GM12878 (cell line): ENCODE results near the gene TNNT3. TPM values are rescaled to one million over a fixed set of nuclear protein-coding genes. Genes with fewer than 3 reads are reported as not detected.

Experiments
- ATAC-seq: fragments of 200-7000 bp; cut with Tn5 transposase; 3 replicates; pipeline ENCODE4 v1.9.1; 2020; ENCODE audit warnings: mild to moderate bottlenecking, moderate library complexity
- BruUV-seq: library from RNA; stranded (reverse); fragments of 400-500 nt; replicated peaks from 2 replicates; lab custom pipeline; 2021; lab: Mats Ljungman, UMichigan
- CTCF ChIA-PET: fragments of 300-600 bp; sonication (Branson Sonifier 250); formaldehyde crosslinking; extraction: SDS; loops from one replicate; lab custom pipeline; 2021; ENCODE audit warnings: inconsistent platforms; lab: Yijun Ruan, JAX
- POLR2A ChIA-PET: fragments of 350-600 bp; formaldehyde crosslinking; extraction: SDS; loops from one replicate; lab custom pipeline; 2021; ENCODE audit warnings: inconsistent platforms; lab: Charles Lee
- RAD21 ChIA-PET: fragments of 300-600 bp; sonication (Branson Sonifier 250); formaldehyde crosslinking; loops from one replicate; lab custom pipeline; 2023; ENCODE audit warnings: antibody characterized with exemption; ENCODE audit not compliant: unreplicated experiment; lab: Charles Lee
- SMC1A ChIA-PET: fragments of 300-600 bp; sonication (Branson Sonifier 250); formaldehyde crosslinking; loops from one replicate; lab custom pipeline; 2023; ENCODE audit not compliant: unreplicated experiment, uncharacterized antibody; lab: Charles Lee
- DNase-seq: peaks from one replicate; pipeline ENCODE4 v3.0.0-alpha.2; 2011; ENCODE audit warnings: low read depth, low spot score
- FAIRE-seq: peaks from 3 replicates; lab custom pipeline; 2011; peaks lifted over from hg19 to GRCh38; lab: Jason Lieb, UNC
- H2AFZ ChIP-seq: 2 replicates; pipeline ENCODE4 v1.6.0; 2011; ENCODE audit warnings: low read depth, low read length, control low read depth; ENCODE audit not compliant: control insufficient read depth
- H3K27ac ChIP-seq: 2 replicates; pipeline ENCODE4 v1.5.1; 2011; ENCODE audit warnings: control low read depth; ENCODE audit not compliant: control insufficient read depth, insufficient read depth
- H3K27me3 ChIP-seq, 2 experiments: replicated peaks in 1 of 2; 2 replicates each; pipeline versions ENCODE4 v1.6.0 to v1.6.1; 2011; ENCODE audit warnings: low read length in 1 of 2; ENCODE audit not compliant: control insufficient read depth in 2 of 2, insufficient read depth in 2 of 2
- H3K36me3 ChIP-seq, 2 experiments: 2 replicates each; pipeline ENCODE4 v1.5.1; 2011; ENCODE audit warnings: low read length in 1 of 2; ENCODE audit not compliant: control insufficient read depth in 2 of 2, insufficient read depth in 2 of 2
- H3K4me1 ChIP-seq: 2 replicates; pipeline ENCODE4 v1.6.1; 2011; ENCODE audit warnings: mild to moderate bottlenecking, low read length, moderate library complexity, mixed read lengths; ENCODE audit not compliant: control insufficient read depth, insufficient read depth
- H3K4me2 ChIP-seq: 2 replicates; pipeline ENCODE4 v1.6.0; 2011; ENCODE audit warnings: control low read depth; ENCODE audit not compliant: control insufficient read depth, insufficient read depth
- H3K4me3 ChIP-seq: fragments of 200-600 bp; sonication (generic); 2 replicates; pipeline ENCODE4 v1.5.1; 2016
- H3K79me2 ChIP-seq: 2 replicates; pipeline ENCODE4 v1.6.0; 2011; ENCODE audit warnings: low read length; ENCODE audit not compliant: control insufficient read depth, insufficient read depth
- H3K9ac ChIP-seq: 2 replicates; pipeline ENCODE4 v1.8.0; 2011; ENCODE audit warnings: low read length, control low read depth, mixed read lengths; ENCODE audit not compliant: control insufficient read depth, insufficient read depth
- H3K9me3 ChIP-seq: replicated peaks from 3 replicates; pipeline ENCODE4 v1.5.1; 2011; ENCODE audit warnings: mild to moderate bottlenecking, low read length; ENCODE audit not compliant: control insufficient read depth, insufficient read depth
- H4K20me1 ChIP-seq: 2 replicates; pipeline ENCODE4 v1.6.0; 2011; ENCODE audit not compliant: control insufficient read depth, insufficient read depth
- ATF2 ChIP-seq: IDR thresholded peaks from 2 replicates; pipeline ENCODE4 v1.6.1; 2012; ENCODE audit warnings: low read length, inconsistent platforms
- ELK1 ChIP-seq: IDR thresholded peaks from 2 replicates; pipeline ENCODE4 v1.6.1; 2012; ENCODE audit warnings: low read depth, low read length, improper control_type of control experiment
- IRF4 ChIP-seq: IDR thresholded peaks from 2 replicates; pipeline ENCODE4 v1.6.1; 2011; ENCODE audit warnings: low read depth, low read length
- JUNB ChIP-seq: IDR thresholded peaks from 2 replicates; pipeline ENCODE4 v1.6.1; 2016; ENCODE audit warnings: antibody characterized with exemption, mild to moderate bottlenecking
- PAX8 ChIP-seq: fragments of 450-650 bp; IDR thresholded peaks from 2 replicates; pipeline ENCODE4 v1.6.1; 2017; ENCODE audit warnings: mild to moderate bottlenecking, moderate library complexity
- SUZ12 ChIP-seq: fragments of 200-600 bp; sonication (generic); IDR thresholded peaks from one replicate; pipeline ENCODE4 v1.6.1; 2018; ENCODE audit warnings: antibody characterized with exemption, mild to moderate bottlenecking; ENCODE audit not compliant: unreplicated experiment
- USF1 ChIP-seq: IDR thresholded peaks from 2 replicates; pipeline ENCODE4 v1.6.1; 2011; ENCODE audit warnings: borderline replicate concordance, low read depth, mild to moderate bottlenecking, moderate library complexity, mixed read lengths, low read length; ENCODE audit not compliant: insufficient read depth; ENCODE audit errors: extremely low read length
- ZNF24 ChIP-seq: fragments of 450-650 bp; IDR thresholded peaks from 2 replicates; pipeline ENCODE4 v1.6.1; 2017; ENCODE audit warnings: antibody characterized with exemption, mild to moderate bottlenecking
- WGBS: methylation state at CpG from one replicate; pipeline ENCODE4 v1.1.6; 2016; ENCODE audit warnings: low lambda C conversion rate; ENCODE audit not compliant: insufficient replicate concordance, insufficient coverage; ENCODE audit errors: missing lambda C conversion rate; 5-methylcytosine and 5-hydroxymethylcytosine counted together
- in situ Hi-C: fragments of 300-500 bp; cut with MboI; formaldehyde crosslinking; loops from 9 replicates; pipeline ENCODE4 v1.14.3; 2018; ENCODE audit warnings: mixed read lengths
- intact Hi-C: fragments of 100-400 bp; cut with micrococcal nuclease; formaldehyde crosslinking; loops from one replicate; pipeline ENCODE4 v1.14.2; 2022; ENCODE audit not compliant: unreplicated experiment
- polyA plus RNA-seq, 11 experiments: library from polyadenylated mRNA; depleted of rRNA in 4 of 11; unstranded in 6 of 11; stranded (reverse) in 5 of 11; fragments of >200 nt; fragmentation: Nextera tagmentation in 4 of 11; fragmentation: Illumina TruSeq in 1 of 11; extraction: Ambion mirVana in 4 of 11; extraction: Trizol in 1 of 11; gene quantifications; 1 replicate in 1 of 11; 2 replicates in 10 of 11; pipeline versions ENCODE4 v1.2.1 to v1.2.3, GENCODE V29; 2011 to 2016; ENCODE audit warnings: inconsistent platforms in 2 of 11, missing spikeins in 2 of 11, low read depth in 1 of 11
- total RNA-seq, 4 experiments: library from RNA; depleted of rRNA in 3 of 4; stranded (reverse); fragments of >200 nt in 3 of 4; fragmentation: Illumina TruSeq in 1 of 4; extraction: Trizol in 1 of 4; gene quantifications; 2 replicates each; pipeline versions ENCODE4 v1.2.1 to v1.2.3, GENCODE V29; 2013 to 2021

TNNT3 gene
- total and polyA plus RNA-seq, 10 of the 15 experiments (the other 5 are each of a cell fraction or from before 2014, with no cell fraction given) = 0.40 to 0.50 TPM; not detected in 8

GRCh38 chr11:1920128-1920908 is 815 bp downstream of the TNNT3 start:
- ChIA-PET RAD21 (no interaction called here), SMC1A (no interaction called here), CTCF (interaction anchor here (1.1 kb wide), 1 partner anchor 72 kb away, joined by 4 read pairs; no protein-coding TSS in a partner anchor), POLR2A (no interaction called here)
- TF ChIP-seq SUZ12 (no peak), ATF2 (no peak)
- no peaks in the 10 kb centered on the region for H3K27me3 ChIP-seq
- DNase-seq (no peak), FAIRE-seq (no peak), ATAC-seq (no peak)
- H3K4me2 ChIP-seq = no peak overlapping the region
- in situ Hi-C loops (no loop called here), intact Hi-C loops (no loop called here)
- no peak overlapping the region for H3K9ac ChIP-seq
- no TSS peak for BruUV-seq
- H3K4me1 ChIP-seq = no peaks in the 10 kb centered on the region
- no peak overlapping the region for H3K27ac ChIP-seq
- no peaks in the 10 kb centered on the region for H3K36me3 ChIP-seq
- 54% methylated on average over 23 of the region's 25 CpGs for WGBS
- no peaks in the 10 kb centered on the region for H4K20me1 ChIP-seq
- no peaks in the 10 kb centered on the region for H3K79me2 ChIP-seq
- no peak overlapping the region for H3K4me3 ChIP-seq
- H3K9me3 ChIP-seq = no peaks in the 10 kb centered on the region
- H2AFZ ChIP-seq = no peak overlapping the region

- Histone ChIP-seq H3K4me2 (no peak overlapping the region), H4K20me1 (no peaks in the 10 kb centered on the region), H3K79me2 (no peaks in the 10 kb centered on the region), H3K4me3 (no peak overlapping the region), H2AFZ (no peak overlapping the region), H3K4me1 (no peaks in the 10 kb centered on the region), H3K36me3 (no peaks in the 10 kb centered on the region), H3K9me3 (no peaks in the 10 kb centered on the region), H3K27me3 (no peaks in the 10 kb centered on the region; a peak in 1 of 4 replicates), H3K27ac (no peak overlapping the region), H3K9ac (no peak overlapping the region)
- CTCF ChIA-PET = interaction anchor here (0.6 to 2.0 kb wide), 6 partner anchors 8 to 268 kb away, joined by 3 to 9 read pairs (median 4); no protein-coding TSS in a partner anchor
- RAD21 ChIA-PET = interaction anchor here (1.1 kb wide), 1 partner anchor 88 kb away, joined by 3 read pairs; no protein-coding TSS in a partner anchor
- 26% methylated on average over 21 of the region's 21 CpGs for WGBS
- SMC1A ChIA-PET = interaction anchor here (1.0 kb wide), 1 partner anchor 88 kb away, joined by 3 read pairs; no protein-coding TSS in a partner anchor
- FAIRE-seq (no peak), DNase-seq (no peak), ATAC-seq (no peak)
- POLR2A ChIA-PET = no interaction called here
- BruUV-seq = no TSS peak
- TF ChIP-seq JUNB (no peak), ZNF24 (no peak), IRF4 (no peak), PAX8 (no peak), ELK1 (no peak), USF1 (no peak), SUZ12 (no peak)
- intact Hi-C loops (no loop called here), in situ Hi-C loops (no loop called here)
These were observed 1.5 kb downstream of the TNNT3 start for GRCh38 chr11:1920909-1921573.
